22Rv1 (cell line): ENCODE data around the gene RAI1.

ENCODE experiments used
- H3K27ac ChIP-seq: fragments of 450-650 bp; 2 replicates; pipeline ENCODE4 v1.5.1; 2017
- ZFX ChIP-seq: fragments of 450-650 bp; IDR thresholded peaks from 2 replicates; pipeline ENCODE4 v1.6.1; 2017; ENCODE audit warnings: antibody characterized with exemption, borderline replicate concordance
- TF ChIP-seq, protein P1 (sequence below): fragments of 450-650 bp; IDR thresholded peaks from 2 replicates; pipeline ENCODE4 v1.5.1; 2017; ENCODE audit warnings: mild to moderate bottlenecking

The RAI1 gene

DNA sequence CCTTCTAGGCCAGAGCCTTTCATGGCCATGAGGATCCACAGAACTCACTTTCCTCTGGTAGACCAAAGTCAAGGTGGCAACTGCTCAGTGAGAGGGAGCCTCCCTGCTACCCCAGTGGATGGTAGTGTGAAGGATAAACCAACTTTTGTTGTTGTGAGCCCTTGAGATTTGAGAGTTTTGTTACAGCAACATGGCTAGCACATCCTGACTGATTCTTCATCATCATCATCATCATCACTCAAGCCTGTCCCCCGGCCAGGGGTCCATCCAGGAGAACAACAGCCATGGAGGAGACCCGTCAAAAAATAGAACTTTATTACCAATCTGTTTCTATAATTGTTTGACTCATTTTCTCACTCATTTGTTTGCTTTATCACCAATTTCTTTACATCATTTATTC is 23.7 kb downstream of the RAI1 start:
- no peak overlapping the region for H3K27ac ChIP-seq
- no peak for TF ChIP-seq ZFX
- TF ChIP-seq, protein P1, sequence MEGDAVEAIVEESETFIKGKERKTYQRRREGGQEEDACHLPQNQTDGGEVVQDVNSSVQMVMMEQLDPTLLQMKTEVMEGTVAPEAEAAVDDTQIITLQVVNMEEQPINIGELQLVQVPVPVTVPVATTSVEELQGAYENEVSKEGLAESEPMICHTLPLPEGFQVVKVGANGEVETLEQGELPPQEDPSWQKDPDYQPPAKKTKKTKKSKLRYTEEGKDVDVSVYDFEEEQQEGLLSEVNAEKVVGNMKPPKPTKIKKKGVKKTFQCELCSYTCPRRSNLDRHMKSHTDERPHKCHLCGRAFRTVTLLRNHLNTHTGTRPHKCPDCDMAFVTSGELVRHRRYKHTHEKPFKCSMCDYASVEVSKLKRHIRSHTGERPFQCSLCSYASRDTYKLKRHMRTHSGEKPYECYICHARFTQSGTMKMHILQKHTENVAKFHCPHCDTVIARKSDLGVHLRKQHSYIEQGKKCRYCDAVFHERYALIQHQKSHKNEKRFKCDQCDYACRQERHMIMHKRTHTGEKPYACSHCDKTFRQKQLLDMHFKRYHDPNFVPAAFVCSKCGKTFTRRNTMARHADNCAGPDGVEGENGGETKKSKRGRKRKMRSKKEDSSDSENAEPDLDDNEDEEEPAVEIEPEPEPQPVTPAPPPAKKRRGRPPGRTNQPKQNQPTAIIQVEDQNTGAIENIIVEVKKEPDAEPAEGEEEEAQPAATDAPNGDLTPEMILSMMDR = no peak

GRCh38 chr17:17706140-17707060 is 25.1 kb downstream of the RAI1 start:
- TF ChIP-seq, protein P1 = no peak
- no peak for TF ChIP-seq ZFX
- H3K27ac ChIP-seq = no peak overlapping the region

DNA sequence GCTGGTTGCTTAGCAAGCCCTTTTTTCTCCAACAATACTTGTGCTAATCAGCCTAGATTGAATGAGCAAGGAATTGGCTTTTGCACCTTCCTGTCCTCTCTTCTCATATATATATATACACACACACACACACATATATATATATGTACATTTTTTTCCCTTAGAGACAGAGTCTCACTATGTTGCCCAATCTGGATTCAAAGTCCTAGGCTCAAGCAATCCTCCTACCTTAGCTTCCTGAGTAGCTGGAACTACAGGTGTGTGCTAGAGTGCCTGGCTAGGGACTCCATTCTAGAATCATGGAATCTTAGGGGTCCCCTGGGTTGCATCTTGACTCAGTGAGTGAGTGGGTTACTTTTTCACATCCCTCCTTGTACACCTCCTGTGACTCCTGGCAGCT is 27.0 kb downstream of the RAI1 start:
- no peak overlapping the region for H3K27ac ChIP-seq
- TF ChIP-seq ZFX = no peak

- no peak overlapping the region for H3K27ac ChIP-seq
- no peak for TF ChIP-seq ZFX
- TF ChIP-seq, protein P1 = no peak
Observed at GRCh38 chr17:17708816-17709215, 27.6 kb downstream of the RAI1 start.

DNA sequence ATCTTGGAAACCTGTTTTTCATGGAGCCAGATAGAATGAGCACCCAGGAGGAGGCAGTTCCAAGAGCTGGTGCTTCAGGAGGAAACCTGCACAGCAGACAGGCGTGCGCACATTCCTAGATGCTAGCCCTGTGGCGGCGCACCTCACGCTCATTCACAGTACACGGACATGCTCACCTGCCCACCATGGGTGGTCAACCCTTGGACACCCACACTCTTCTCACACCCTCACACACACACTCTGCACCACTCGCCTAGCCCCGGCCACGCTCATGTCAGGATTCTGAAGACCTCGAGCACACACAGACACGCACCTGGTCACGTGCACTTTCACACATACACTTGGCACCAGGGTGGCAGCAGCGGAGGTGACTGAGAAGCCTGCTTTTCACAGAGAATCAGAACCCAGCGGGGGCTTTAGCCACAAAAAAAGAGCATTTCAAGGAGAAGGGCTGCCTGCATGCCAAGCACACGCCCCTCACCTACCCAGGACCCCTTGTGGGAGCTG is 28.6 kb downstream of the RAI1 start:
- 0 out of 2 replicates have a peak overlapping the region, but pooled peaks have one; percentile 7 for H3K27ac ChIP-seq
- TF ChIP-seq, protein P1 = no peak
- no peak for TF ChIP-seq ZFX

DNA sequence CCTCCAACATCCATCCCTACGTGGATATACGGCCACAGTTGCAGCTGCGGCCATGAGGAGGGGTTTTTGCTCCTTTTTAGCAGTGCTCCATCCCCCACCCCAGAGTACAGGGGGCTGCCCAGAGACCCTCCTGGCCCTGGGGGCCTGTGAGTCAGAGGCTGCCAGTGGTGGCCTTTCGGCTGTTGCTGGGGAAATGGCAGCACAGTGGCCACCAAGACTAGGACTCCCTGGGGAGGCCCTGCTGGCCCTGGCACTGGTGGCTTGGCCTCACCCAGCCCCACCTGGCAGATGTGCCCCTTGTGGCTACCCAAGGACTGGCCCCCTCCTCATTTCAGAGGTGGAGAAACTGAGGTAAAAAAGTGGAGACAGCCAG is 29.1 kb downstream of the RAI1 start:
- H3K27ac ChIP-seq = peak overlapping the region; percentile 7; the same call in 1 of the 2 replicates

GRCh38 chr17:17710728-17711541 is 29.7 kb downstream of the RAI1 start:
- TF ChIP-seq, protein P1 = no peak
- no peak for TF ChIP-seq ZFX
- H3K27ac ChIP-seq = peak overlapping the region; percentile 18; the same call in 1 of the 2 replicates

More for the DNA sequence above, 29.1 kb downstream of the RAI1 start:
- TF ChIP-seq, protein P1 = no peak
- no peak for TF ChIP-seq ZFX
